Natural killer cell (primary cell): ENCODE measurements around the gene ANXA11. TPM values are rescaled to one million over a fixed set of nuclear protein-coding genes. Genes with fewer than 3 reads are reported as not detected.
"Not testable (repeated sequence)": the region's sequence is repeated elsewhere in the genome, so short reads cannot be mapped to it uniquely, and the experiment has no call there.

Experiments
- ATAC-seq, 3 donors: fragments of 150-1000 bp in 2 of 3; fragments of 200-7000 bp in 1 of 3; cut with Tn5 transposase; 1 replicate in 1 of 3; 2 replicates in 2 of 3; pipeline ENCODE4 v1.10.0; 2021; ENCODE audit warnings: mild to moderate bottlenecking in 2 of 3, moderate library complexity in 2 of 3
- DNase-seq, 2 donors: peaks; one replicate each; pipeline versions ENCODE4 v3.0.0 to v3.0.0-alpha.2; 2013 to 2021; ENCODE audit warnings: mixed read lengths in 1 of 2
- H3K27ac ChIP-seq: one replicate; pipeline ENCODE4 v1.5.1; 2013; ENCODE audit warnings: mild to moderate bottlenecking, low read length
- H3K27me3 ChIP-seq: one replicate; pipeline ENCODE4 v1.6.1; 2013; ENCODE audit warnings: low read length; ENCODE audit not compliant: control insufficient read depth, insufficient read depth
- H3K36me3 ChIP-seq: one replicate; pipeline ENCODE4 v1.6.1; 2013; ENCODE audit warnings: low read length; ENCODE audit not compliant: control insufficient read depth, insufficient read depth
- H3K4me1 ChIP-seq: one replicate; pipeline ENCODE4 v1.6.1; 2013; ENCODE audit warnings: low read length; ENCODE audit not compliant: control insufficient read depth, insufficient read depth
- H3K4me3 ChIP-seq: one replicate; pipeline ENCODE4 v1.5.1; 2013; ENCODE audit warnings: low read length
- H3K9me3 ChIP-seq: one replicate; pipeline ENCODE4 v1.6.1; 2013; ENCODE audit warnings: low read length; ENCODE audit not compliant: control insufficient read depth, insufficient read depth
- H3K27ac Mint-ChIP-seq, 2 donors: one replicate each; pipeline ENCODE4 v1.8.0; 2022; ENCODE audit warnings: mild to moderate bottlenecking in 2 of 2, mixed read lengths in 2 of 2, moderate library complexity in 1 of 2
- H3K27me3 Mint-ChIP-seq, 2 donors: one replicate each; pipeline ENCODE4 v1.8.0; 2022; ENCODE audit warnings: low read depth in 2 of 2, mixed read lengths in 2 of 2
- H3K36me3 Mint-ChIP-seq: one replicate; pipeline ENCODE4 v1.8.0; 2022; ENCODE audit warnings: mixed read lengths
- H3K4me1 Mint-ChIP-seq, 2 donors: one replicate each; pipeline ENCODE4 v1.8.0; 2022; ENCODE audit warnings: mixed read lengths in 2 of 2
- H3K4me3 Mint-ChIP-seq: one replicate; pipeline ENCODE4 v1.8.0; 2022; ENCODE audit warnings: mild to moderate bottlenecking, moderate library complexity, mixed read lengths
- H3K9me3 Mint-ChIP-seq, 2 donors: one replicate each; pipeline ENCODE4 v1.8.0; 2022; ENCODE audit warnings: mixed read lengths in 2 of 2
- WGBS: methylation state at CpG from one replicate; pipeline ENCODE4 v1.1.7; 2013; ENCODE audit warnings: missing lambda C conversion rate; ENCODE audit not compliant: insufficient coverage; 5-methylcytosine and 5-hydroxymethylcytosine counted together
- intact Hi-C: fragments of 100-400 bp; cut with micrococcal nuclease; formaldehyde crosslinking; loops from one replicate; pipeline ENCODE4 v1.14.2; 2022
- total RNA-seq, 4 donors: library from RNA; stranded (reverse); fragments of 120-200 nt in 1 of 4; gene quantifications; one replicate each; pipeline versions ENCODE4 v1.2.3 to v1.2.4, GENCODE V29; 2013 to 2022
- TF ChIP-seq, protein P1 (sequence below): fragments of 200-600 bp; IDR thresholded peaks from one replicate; pipeline ENCODE4 v1.8.0; 2022; ENCODE audit warnings: antibody characterized with exemption

ANXA11 gene
- total RNA-seq, 3 donors from 2014 or later (not counting 1 experiment from before 2014, with no cell fraction given) = 213 to 264 (median 245) TPM

DNA sequence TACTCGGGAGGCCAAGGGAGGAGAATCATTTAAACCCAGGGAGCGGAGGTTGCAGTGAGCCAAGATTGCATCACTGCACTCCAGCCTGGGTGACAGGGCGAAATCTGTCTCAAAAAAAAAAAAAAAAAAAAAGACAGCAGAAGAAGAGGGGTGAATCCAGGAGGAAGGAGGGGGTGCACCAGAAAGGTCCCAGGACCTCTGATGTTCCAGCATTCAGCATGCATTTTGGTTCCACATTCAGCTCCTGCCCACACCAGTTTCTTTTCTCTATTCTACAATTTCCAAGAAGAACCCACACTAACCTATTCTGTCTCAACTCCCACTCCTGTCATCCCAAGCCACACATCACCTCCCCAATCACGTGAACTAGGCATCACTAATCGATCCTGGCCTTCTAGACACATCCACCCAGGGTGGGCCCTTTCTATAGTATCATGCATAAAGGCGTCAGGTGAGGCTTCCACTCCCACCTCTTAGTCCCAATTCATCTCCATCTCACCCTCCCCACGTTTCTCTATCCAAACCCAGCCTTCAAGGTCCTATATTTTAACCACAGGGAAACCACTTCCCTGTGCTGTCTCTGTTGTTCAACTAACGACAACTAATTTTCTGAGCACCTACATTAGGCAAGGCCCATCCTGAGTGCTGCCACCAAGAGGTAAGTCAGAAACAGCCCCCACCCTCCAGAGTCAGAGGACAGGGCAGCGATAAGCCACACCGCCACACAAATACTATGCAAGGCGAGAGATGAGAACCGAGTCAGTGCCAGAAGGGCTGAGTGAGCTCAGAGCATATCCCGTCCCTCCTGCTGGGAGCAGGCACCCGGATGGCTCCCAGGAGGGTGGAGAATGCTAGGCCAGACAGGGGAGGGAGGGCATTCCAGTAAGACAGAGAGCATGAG, 2.2 kb downstream of the ANXA11 start:
- Histone ChIP-seq H3K4me3 (peak overlapping the region; percentile 61), H3K9me3 (no peaks in the 10 kb centered on the region), H3K27me3 (no peaks in the 10 kb centered on the region), H3K4me1 (peaks cover 52% of the 10 kb centered on the region), H3K36me3 (no peaks in the 10 kb centered on the region), H3K27ac (peak overlapping the region; percentile 62)
- H3K27ac Mint-ChIP-seq = peak overlapping the region; percentile 79 to 83
- peak overlapping the region; percentile 88 for H3K4me3 Mint-ChIP-seq
- TF ChIP-seq, protein P1, sequence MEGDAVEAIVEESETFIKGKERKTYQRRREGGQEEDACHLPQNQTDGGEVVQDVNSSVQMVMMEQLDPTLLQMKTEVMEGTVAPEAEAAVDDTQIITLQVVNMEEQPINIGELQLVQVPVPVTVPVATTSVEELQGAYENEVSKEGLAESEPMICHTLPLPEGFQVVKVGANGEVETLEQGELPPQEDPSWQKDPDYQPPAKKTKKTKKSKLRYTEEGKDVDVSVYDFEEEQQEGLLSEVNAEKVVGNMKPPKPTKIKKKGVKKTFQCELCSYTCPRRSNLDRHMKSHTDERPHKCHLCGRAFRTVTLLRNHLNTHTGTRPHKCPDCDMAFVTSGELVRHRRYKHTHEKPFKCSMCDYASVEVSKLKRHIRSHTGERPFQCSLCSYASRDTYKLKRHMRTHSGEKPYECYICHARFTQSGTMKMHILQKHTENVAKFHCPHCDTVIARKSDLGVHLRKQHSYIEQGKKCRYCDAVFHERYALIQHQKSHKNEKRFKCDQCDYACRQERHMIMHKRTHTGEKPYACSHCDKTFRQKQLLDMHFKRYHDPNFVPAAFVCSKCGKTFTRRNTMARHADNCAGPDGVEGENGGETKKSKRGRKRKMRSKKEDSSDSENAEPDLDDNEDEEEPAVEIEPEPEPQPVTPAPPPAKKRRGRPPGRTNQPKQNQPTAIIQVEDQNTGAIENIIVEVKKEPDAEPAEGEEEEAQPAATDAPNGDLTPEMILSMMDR = no peak
- intact Hi-C loops = loop anchor here (10.0 kb wide), 1 partner anchor 292 kb away; no protein-coding TSS in a partner anchor
- peak; percentile 41 to 82 for DNase-seq
- WGBS = 41% methylated on average over 14 of the region's 14 CpGs
- H3K9me3 Mint-ChIP-seq = no peaks in the 10 kb centered on the region
- H3K4me1 Mint-ChIP-seq = peaks cover 64 to 67% of the 10 kb centered on the region in 2 donors
- no peaks in the 10 kb centered on the region for H3K27me3 Mint-ChIP-seq
- peak; percentile 58 to 73 (median 64) for ATAC-seq
- H3K36me3 Mint-ChIP-seq = no peaks in the 10 kb centered on the region

DNA sequence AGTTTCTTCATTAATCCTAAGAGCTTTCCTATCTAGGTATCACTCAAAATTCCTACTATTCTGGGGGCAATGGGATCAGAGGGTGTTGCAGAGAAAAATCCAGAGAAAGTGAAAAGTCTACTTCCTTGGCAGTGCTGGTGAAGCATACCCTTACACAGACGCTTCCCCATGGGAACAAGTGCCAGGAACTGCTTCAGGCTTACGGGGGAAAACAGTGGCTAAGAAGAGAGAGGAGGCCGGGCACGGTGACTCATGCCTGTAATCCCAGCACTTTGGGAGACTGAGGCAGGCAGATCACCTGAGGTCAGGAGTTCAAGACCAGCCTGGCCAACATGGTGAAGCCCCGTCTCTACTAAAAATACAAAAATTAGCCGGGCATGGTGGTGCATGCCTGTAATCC, 2.8 kb downstream of the ANXA11 start:
- not testable (repeated sequence) for DNase-seq, H3K27me3 Mint-ChIP-seq, H3K36me3 ChIP-seq, ATAC-seq, H3K4me3 ChIP-seq, H3K36me3 Mint-ChIP-seq, H3K9me3 Mint-ChIP-seq, H3K27me3 ChIP-seq, H3K9me3 ChIP-seq, H3K27ac ChIP-seq
- Mint-ChIP-seq H3K4me3 (peak overlapping the region; percentile 71), H3K27ac (peak overlapping the region; percentile 79 to 83), H3K4me1 (peaks cover 66 to 72% of the 10 kb centered on the region in 2 donors)
- peaks cover 59% of the 10 kb centered on the region for H3K4me1 ChIP-seq
- intact Hi-C loops = loop anchor here (10.0 kb wide), 1 partner anchor 292 kb away; no protein-coding TSS in a partner anchor
- WGBS = 92% methylated on average over 6 of the region's 6 CpGs

DNA sequence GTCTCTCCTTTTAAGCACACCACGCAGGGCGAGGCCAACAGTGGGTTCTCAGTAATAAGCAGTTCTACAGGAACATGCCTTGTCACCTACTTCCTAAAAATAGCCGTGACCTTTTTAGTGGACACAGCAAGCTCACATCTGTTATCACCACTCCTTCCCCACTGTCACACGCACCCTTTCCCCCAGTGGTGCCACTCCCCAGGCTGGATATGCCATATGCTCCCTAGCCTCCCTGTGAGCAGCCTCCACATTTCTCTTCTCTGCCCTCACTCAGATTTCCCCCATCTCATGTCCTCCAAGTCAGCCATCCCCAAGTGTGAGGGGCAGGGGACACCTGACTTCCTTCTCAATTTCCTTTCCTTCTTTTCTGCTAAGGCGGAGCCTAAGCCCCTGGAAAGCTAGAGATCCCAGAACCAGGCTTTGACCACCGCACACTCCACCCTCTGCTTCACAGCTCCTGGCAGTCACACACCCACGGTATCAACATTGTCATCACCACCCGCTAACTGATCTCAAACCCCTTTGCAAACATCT, 3.7 kb downstream of the ANXA11 start:
- Histone ChIP-seq H3K9me3 (no peaks in the 10 kb centered on the region), H3K4me3 (no peak overlapping the region), H3K4me1 (peaks cover 67% of the 10 kb centered on the region), H3K27me3 (no peaks in the 10 kb centered on the region), H3K36me3 (peaks cover 2% of the 10 kb centered on the region), H3K27ac (no peak overlapping the region)
- ATAC-seq = no peak
- H3K27me3 Mint-ChIP-seq = no peaks in the 10 kb centered on the region
- TF ChIP-seq, protein P1 = no peak
- H3K4me1 Mint-ChIP-seq = peaks cover 74 to 80% of the 10 kb centered on the region in 2 donors
- H3K36me3 Mint-ChIP-seq = no peaks in the 10 kb centered on the region
- peak overlapping the region; percentile 79 to 83 for H3K27ac Mint-ChIP-seq
- peak overlapping the region; percentile 71 for H3K4me3 Mint-ChIP-seq
- no peaks in the 10 kb centered on the region for H3K9me3 Mint-ChIP-seq
- no peak for DNase-seq
- WGBS = 57% methylated on average over 7 of the region's 8 CpGs
- intact Hi-C loops = loop anchor here (10.0 kb wide), 1 partner anchor 293 kb away; no protein-coding TSS in a partner anchor

DNA sequence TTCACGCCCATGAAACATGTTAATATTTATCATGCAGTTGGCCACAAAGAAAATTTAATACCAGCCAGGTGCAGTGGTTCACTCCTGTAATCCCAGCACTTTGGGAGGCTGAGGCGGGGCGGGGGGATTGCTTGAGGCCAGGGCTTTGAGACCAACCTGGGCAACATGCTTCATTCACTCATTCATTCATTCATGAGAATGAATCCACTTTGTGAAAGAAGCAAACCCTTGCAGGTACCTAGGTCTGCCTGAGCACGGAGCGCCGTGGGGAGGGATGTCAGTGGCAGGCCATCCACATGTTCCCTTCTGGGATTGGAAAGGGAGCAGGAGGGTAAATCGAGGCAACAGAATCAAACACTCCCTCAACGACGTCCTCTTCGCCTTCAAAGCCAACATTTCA, 4.7 kb downstream of the ANXA11 start:
- intact Hi-C loops = loop anchor here (10.0 kb wide), 1 partner anchor 294 kb away; no protein-coding TSS in a partner anchor
- Mint-ChIP-seq H3K27me3 (no peaks in the 10 kb centered on the region), H3K9me3 (peaks cover 0 to 3% of the 10 kb centered on the region in 2 donors), H3K27ac (peak overlapping the region; percentile 79 to 83), H3K4me1 (peaks cover 73 to 80% of the 10 kb centered on the region in 2 donors), H3K36me3 (no peaks in the 10 kb centered on the region), H3K4me3 (no peak overlapping the region)
- ATAC-seq (no peak), DNase-seq (no peak)
- no peaks in the 10 kb centered on the region for H3K27me3 ChIP-seq
- H3K4me1 ChIP-seq = peaks cover 69% of the 10 kb centered on the region
- no peak overlapping the region for H3K27ac ChIP-seq
- peaks cover 2% of the 10 kb centered on the region for H3K36me3 ChIP-seq
- no peaks in the 10 kb centered on the region for H3K9me3 ChIP-seq
- TF ChIP-seq, protein P1 = no peak
- 93% methylated on average over 10 of the region's 10 CpGs for WGBS
- no peak overlapping the region for H3K4me3 ChIP-seq
